ENCODE measurements around the gene FAM13C. TPM values are rescaled to one million over a fixed set of nuclear protein-coding genes. Genes with fewer than 3 reads are reported as not detected.
"Not testable (repeated sequence)": the region's sequence is repeated elsewhere in the genome, so short reads cannot be mapped to it uniquely, and the experiment has no call there.

The FAM13C gene
- total RNA-seq (2014; rRNA removed; shearing (Covaris generic)), result 3.4 and 4.1 TPM in 2 replicates

DNA sequence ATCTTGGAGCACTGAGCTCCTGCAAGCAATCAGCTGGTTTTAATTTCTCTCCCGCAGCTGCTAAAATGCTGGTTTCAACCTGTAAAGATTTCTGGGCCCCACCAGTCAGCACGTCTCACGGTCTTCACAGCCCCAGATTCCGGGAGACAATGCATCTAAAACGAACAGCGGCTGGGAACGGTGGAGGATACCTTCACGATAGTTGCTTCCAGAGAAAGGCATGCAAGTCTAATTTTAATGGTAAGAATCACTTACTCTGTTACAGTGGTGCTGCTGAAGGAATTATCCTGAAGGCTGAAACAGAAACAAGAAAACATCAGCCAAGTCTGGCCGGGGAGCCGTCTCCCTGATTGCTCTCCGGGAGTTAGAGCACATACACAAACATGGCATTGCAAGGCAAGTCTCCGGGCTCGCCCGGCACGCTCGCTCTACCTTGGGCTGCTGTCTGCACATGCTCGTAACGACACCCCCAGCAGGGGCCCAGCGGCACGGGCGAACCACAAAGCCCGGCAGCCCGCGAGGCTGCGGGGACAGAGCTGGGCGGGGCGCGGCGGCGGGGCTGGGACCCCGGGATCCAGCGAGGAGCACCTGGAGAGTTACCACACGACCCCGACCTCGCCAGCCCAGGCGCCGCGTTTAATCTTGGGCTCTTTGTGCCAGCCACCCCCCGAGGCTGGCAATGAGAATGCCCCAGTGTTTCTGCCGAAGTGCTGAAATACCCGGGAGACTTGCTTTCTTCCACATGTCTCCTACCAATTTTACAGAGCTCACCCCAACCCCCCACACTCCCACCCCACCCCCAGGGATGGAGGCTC, at the start of gene FAM13C:
Gene FAM13C (minus strand): TSS at position 406 of the 815 bp plus-strand sequence. CDS start 89 bp downstream, at position 317.
- DNase-seq (ENCODE audit: low read depth), result peak; percentile 59

DNA sequence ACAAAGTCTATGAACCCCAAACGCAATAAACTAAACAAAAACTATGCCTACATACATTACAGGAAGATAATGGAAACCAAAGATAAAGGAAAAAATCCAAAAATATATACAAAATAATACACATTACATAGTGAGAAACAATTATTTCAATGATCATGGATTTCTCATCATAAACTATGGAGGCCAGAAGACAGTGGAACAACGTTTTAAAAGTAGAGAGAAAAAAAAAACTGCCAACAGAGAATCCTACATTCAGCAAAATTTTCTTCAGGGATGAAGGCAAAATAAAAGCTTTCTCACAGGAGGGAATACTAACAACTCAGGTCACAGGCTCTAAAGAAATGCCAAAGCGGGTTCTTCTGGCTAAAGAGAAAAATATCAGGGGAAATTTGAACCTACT, 42.9 kb upstream of the FAM13C start:
- DNase-seq (ENCODE audit: low read depth), result no peak

DNA sequence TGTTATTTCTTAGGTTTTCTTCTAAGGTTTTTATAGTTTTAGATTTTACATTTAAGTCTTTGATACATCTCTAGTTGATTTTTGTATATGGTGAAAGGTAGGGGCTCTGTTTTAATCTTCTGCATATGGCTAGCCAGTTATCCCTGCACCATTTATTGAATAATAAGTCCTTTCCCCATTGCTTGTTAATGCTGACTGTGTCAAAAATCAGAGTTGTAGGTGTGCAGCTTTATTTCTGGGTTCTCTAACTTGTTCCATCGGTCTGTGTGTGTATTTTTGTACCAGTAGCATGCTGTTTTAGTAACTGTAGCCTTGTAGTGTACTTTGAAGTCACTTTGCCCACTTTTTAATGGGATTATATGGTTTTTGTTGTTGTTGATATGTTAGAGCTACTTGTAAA, 37.9 kb upstream of the FAM13C start:
- no peak for DNase-seq (ENCODE audit: low read depth)

DNA sequence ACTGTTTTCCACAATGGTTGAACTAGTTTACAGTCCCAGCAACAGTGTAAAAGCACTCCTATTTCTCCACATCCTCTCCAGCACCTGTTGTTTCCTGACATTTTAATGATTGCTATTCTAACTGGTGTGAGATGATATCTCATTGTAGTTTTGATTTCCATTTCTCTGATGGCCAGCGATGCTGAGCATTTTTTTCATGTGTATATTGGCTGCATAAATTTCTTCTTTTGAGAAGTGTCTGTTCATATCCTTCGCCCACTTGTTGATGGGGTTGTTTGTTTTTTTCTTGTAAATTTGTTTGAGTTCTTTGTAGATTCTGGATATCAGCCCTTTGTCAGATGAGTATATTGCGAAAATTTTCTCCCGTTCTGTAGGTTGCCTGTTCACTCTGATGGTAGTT, 37.0 kb upstream of the FAM13C start:
- DNase-seq (ENCODE audit: low read depth), result not testable (repeated sequence)

DNA sequence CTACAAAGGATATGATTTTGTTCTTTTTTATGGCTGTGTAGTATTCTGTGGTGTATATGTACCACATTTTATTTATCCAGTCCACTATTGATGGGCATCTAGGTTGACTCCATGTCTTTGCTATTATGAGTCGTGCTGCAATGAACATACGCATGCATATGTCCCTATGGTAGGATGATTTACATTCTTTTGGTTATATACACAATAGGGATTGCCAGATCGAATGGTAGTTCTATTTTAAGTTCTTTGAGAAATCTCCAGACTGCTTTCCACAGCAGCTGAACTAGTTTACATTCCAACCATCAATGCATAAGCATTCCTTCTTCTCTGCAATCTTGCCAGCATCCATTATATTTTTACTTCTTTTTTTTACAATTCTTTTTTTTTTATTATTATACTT, 35.6 kb upstream of the FAM13C start:
- DNase-seq (ENCODE audit: low read depth), result no peak

DNA sequence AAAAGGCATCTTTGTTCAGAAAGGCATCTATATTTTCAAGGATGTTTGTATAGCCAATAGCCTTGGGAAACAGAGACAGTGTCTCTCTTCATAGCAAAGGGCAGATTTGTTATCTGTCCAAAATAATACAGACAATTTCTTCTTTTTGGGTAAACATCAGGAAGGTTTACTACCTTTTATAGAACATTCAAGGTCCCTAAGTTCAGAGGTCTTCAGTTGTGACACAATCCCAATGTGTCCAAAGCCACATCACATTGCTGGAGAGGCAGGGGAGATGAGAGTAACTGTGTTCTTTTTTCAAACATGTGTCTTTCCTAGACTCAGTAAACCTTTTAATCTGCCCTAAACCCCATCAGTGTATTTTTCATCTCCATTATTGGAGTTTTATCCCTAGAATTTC, 33.6 kb upstream of the FAM13C start:
- DNase-seq (ENCODE audit: low read depth), result no peak

DNA sequence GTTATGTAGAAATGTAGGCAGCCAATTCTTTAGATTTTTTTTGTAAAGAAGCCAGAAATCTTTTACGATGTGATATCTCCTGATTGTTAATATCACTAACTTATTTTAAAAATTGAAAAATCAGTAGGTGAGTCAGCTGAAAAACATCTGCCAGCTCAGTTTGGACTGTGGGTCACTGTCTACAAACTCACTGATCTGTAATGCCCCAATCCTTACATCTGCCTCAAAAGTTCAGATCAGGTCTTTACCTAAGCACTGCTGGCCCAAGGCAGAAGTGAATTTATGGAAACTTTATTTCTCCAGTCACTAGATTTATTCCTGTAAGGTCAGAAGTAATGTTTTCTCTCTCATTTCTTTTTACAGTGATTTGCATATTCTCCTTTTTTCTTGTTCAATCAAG, 31.0 kb upstream of the FAM13C start:
- peak; percentile 36 for DNase-seq (ENCODE audit: low read depth)

DNA sequence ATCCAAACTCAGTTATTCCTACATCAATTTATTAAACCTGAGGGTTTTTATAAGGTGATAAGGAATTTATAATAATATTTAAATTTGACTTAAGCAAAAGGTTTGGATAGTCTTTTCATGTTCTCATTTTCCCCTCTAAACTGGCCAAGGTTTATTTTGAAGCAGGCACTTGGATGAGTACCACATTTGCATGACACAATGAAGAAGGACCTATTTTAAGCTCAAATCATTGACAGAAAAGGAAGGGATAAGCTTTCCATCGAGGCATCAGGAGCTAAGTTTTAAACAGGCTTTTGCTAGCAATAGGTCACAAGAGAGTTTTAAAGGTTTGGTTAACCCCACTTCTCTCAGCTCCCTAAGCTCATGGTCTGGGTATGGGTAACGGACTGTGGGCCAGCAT, 28.7 kb upstream of the FAM13C start:
- DNase-seq (ENCODE audit: low read depth), result no peak

DNA sequence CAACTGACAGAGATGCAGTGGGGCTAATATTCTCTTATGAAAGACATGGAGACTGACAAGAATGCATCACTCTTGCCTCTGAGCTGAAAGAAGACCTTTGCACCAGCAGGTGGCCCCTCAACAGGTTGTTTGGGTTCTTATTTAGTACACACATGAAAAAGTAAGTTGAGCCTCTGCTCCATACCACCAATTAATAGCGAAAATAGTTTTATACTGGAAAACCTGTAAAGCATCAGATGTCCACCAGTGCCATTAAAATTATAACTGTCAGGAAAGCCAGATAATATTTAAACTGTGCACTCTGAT, 26.3 kb upstream of the FAM13C start:
- DNase-seq (ENCODE audit: low read depth), result no peak

DNA sequence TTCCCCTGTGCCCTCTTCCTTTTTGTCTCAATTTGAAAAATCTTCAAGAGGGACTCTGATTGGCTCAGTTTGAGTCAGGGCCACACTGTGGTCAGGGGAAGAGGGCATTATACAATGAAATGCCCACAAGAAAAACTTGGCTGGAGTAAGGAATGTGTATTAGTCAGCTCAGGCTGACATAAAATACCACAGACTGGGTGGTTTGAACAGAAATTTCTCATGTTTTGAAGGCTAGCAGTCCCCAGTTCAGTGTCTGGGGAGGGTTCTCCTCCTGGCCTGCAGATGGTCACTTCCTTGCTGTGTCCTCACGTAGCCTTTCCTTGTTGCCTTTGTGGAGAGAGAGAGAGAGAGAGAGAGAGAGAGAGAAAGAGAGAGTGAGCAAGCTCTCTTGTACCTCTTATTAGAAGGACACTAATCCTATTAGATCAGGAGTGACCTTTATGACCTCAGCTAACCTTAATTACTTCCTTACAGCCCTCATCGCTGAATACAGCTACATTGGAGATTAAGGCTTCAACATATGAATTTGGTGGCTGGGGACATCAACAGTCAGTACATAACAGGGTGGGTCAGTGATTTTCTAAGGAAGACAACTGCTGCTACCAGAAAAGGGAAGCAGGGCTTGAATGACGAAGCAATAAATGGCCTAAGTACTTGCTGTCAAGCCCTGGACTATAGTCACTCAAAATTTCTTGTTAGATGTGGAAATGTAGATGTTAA, 25.8 kb upstream of the FAM13C start:
- DNase-seq (ENCODE audit: low read depth), result peak; percentile 98

DNA sequence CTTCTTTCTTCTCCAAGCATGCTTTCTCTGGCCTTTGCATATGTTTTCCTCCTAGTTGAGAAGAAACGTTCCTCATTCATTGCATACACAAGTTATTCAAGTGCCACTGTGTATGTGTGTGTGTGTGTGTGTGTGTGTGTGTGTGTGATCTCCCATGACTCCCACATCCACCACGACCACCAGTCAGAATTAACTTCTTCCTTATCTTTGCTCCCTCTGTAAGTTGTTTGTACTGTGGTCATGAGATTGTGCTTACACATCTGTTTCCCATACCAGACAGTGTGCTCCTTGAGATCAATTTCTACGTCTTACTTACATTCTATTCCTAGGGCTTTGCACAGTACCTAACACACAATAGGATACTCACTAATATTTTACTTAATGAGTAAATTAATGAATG, 22.4 kb upstream of the FAM13C start:
- DNase-seq (ENCODE audit: low read depth), result peak; percentile 16

DNA sequence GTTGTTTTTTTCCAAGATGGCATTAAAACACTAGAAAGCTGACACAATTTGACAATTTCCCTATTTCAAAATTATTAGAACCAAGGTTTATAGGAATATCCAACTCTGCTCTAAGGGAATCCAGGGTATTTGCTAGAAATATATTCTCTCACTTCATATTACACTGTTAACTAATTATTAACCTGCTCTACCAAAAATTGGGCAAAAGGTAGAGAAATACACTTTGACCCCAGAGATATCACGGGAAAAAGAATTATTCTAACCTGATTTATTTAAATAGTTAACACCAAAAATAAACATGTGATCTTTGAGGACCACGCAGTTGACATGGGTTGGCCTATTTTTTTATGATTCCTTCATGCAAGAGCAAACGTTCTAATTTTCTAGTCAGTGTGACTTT, 21.6 kb upstream of the FAM13C start:
- DNase-seq (ENCODE audit: low read depth), result no peak

DNA sequence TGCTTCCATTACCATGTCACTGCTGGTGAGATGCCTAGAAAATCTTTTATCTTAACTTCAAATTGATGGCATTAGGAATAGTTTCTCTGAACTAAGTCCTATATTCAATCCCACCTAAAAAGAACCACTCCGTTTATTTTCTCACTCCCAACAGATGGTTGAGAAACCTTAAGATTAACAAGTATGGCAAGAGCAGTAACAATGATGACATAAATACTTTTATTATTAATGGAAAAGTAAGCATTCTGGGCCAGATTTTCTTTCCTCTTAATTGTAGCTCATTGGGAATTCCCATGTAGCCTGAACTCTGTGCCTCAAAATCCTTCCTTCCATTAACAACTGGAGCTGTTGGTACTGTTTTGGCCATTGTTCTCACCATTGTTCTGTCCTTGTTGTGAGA, 21.1 kb upstream of the FAM13C start:
- DNase-seq (ENCODE audit: low read depth), result no peak

DNA sequence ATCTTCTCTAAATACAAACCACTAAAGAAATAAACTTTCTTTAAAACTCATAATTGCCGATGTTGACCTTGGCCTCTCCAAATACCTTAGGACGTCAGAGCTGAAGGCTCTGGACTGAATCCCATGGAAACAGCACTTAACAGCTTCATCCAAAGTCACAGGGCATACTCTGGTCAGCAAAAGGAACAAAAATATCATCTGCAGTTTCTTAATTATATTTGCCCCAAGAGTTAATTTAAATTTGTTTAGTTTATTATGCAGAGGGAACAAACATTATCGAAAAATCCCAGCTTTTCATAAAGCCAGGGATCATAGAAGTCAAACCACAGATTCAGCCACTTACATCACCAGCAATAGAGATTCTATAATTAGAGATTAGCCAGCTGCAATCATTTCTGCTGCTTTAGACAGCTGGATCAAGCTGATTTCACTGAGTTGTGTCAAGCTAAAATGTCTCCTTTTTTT, 20.5 kb upstream of the FAM13C start:
- peak; percentile 54 for DNase-seq (ENCODE audit: low read depth)

DNA sequence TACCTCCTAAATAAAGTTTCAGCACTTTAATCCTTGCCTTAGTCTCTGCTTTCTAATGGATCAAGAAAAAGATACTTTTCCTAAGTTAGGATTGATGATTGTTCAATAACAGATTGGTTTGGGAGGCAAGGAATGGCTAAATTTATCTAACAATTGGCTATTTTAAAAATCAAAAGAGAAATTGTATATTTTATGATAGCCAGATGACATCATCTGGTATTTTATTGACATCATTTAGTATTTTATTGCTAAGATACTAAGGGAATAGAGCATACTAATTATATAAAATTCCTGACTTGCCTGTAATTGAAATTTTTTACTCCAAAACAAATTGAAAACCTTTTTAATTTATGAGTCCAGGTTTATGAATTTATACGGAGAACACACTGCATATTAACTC, 19.3 kb upstream of the FAM13C start:
- DNase-seq (ENCODE audit: low read depth), result no peak

DNA sequence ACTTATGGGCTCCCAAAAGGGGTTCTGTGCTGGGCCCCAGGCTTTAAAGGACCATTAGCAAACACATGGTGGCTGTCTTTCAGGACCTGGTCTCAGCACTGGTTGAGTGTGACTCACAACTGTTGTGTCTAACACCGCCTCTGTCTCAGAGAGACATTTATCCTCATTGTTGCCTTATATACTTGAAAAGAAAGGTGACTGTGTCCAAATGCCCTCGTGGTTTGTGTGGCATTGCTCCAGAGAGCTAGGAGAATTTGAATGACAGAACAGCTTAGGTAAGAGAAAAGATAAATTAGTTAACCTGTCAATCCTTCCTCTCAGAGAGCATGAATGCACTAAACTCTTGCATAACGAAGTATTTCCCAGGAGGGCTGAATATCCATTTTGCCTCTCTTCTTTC, 14.5 kb upstream of the FAM13C start:
- no peak for DNase-seq (ENCODE audit: low read depth)

DNA sequence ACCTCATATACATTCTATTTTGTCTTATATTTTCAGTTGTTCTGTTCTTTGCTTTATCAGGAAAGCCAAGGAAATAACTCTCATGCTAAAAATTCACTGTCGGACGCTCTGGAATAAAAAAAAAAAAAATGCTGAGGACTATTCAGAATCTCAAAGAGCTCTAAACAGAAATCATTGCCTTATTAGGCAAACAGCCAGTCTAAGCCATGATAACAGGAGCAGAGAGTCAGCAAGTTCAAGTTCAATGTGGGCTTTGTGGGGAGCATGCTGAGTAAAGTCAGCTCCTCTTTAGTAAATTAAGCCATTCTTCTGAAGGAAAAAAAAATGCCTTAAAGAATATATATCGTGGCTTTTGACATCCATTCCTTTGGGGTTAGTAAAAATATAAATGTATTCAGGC, 13.6 kb upstream of the FAM13C start:
- DNase-seq (ENCODE audit: low read depth), result peak; percentile 34

DNA sequence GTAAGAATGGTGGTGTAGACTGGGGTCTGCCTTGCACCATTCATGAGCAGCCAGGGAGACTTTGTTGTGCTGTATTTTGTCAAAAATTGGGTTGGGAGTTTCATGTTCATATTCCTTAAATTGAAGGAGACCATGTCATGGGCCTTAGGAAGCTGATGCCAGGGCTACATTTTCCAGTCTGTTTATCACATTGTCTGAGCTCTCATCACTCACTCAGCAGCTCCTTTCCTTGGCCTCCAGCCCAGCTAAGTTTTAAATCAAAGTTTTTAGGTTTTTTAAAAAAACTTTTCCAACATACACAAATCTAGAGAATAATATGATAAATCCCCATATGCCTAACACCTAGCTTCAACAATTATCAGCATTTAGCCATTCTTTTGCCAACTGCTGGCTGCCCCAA, 12.6 kb upstream of the FAM13C start:
- no peak for DNase-seq (ENCODE audit: low read depth)

DNA sequence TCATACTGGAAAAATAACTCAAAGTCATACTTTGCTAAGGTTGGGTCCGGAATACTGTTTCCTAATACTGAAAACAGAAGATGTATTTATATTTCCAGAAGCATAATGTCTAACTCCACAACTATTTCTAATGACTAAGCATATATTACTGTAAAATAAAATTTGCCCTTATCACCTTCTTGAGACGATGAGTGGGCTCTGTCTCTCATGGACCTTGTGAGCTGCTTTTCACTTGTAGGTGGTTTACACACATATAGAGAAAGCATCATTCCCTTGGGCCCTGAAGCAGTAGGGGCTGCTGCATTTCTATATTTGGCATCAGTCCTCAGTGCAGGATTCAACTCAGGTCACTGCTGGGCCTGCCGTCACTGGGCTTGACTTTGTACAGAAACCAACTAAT, 10.7 kb upstream of the FAM13C start:
- DNase-seq (ENCODE audit: low read depth), result no peak

DNA sequence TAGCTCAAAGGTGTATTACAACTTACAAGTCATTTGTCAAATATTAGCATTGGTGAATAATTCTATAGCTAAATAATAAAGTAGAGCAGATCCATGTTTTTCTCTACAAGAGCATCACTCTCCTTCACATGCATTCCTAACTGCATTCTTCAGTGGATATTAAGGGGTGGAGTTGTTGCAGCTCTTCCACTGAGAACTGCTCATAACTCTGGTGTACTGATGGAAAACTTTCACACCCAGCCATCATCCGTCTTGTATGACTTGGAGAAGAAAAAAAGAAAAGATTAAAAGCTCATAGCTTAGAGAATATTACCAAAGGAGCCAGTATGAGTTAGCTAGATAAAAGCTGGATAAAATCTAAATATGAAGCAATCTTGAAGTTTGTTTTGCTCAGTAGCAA, 10.2 kb upstream of the FAM13C start:
- no peak for DNase-seq (ENCODE audit: low read depth)

DNA sequence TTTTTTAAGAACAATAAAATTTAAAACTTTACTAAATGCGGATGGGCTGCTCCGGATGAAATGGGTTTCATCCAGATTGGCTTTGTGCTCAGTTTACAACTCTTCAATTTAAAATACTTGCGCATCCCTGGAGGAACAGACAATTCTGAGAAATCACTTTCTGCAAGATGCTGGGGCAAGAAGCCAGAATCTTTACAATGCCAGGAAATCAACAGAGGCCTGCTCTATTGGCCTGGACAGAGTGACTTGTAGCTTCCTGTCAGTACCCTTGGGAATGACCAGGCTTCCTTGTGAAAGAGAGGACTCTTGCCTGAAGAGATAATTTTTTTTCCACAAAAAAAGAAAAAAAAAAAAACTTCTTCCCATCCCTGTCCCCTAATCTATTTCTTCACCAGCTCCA, 3.9 kb upstream of the FAM13C start:
- DNase-seq (ENCODE audit: low read depth), result no peak

DNA sequence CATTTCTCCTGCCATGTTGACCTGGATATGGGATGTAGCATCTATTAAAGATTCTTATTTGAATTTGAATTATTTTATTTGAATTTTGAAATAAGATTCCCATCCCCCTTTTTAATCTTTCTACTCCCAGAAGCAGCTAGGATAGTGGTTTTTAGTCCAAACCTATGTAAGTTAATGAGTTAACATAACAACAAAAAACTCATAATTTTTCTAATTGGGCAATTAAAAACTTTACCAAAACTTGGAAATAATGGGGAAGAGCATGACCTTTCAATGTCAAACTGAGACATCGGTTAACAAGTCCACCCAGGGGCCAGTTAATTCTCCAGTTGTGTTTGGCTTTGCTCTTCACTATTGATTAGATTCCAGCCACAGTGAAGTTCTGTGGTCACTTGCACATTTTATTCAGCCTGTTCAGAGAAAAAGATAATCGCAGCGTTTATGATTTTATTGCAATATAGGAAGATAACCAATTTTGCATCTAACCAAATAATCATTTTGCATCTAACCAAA, 1.2 kb upstream of the FAM13C start:
- DNase-seq (ENCODE audit: low read depth), result no peak

DNA sequence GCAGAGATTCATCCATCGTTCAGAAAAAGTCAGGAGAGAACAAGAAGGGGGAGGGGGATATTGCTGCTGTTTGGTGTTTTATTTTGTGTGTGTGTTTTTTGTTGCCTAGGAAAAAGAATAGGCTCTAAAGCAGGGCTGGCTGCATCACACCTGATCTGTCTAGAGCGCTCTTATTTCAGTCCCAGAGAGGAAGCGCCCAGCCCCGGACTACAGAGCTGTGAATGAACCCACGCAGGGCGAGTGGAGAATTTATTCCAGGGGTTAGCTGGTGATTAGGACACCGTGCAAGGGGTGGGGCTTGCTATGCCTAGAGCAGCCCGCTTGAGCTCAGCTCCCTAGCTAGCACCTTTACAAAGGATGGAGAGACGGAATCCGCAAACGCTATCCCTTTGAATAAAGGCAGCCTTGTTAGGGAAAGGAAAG, 621 bp upstream of the FAM13C start:
- peak; percentile 46 for DNase-seq (ENCODE audit: low read depth)

Measured in RPMI7951 (cell line).